Measurements from ENCODE around the gene NSD2. TPM values are rescaled to one million over a fixed set of nuclear protein-coding genes. Genes with fewer than 3 reads are reported as not detected.

Gene NSD2
- total and polyA plus RNA-seq, 2 donors (not counting 1 experiment from before 2014, with no cell fraction given): 26.6 to 68.4 TPM

- Histone ChIP-seq H3K4me3 (replicated peaks in 1 of 4; ENCODE audit: control extremely low read depth in 1 of 4, insufficient read depth in 1 of 4, low read depth in 3 of 4, low read length in 4 of 4) (no peak overlapping the region), H3K27ac (ENCODE audit: insufficient read depth, low read length) (no peak overlapping the region), H3K9me3 (ENCODE audit: control insufficient read depth, insufficient read depth, low read depth, low read length) (no peaks in the 10 kb centered on the region), H3K4me2 (ENCODE audit: extremely low read depth, insufficient read depth, low read length) (no peak overlapping the region), H4K20me1 (ENCODE audit: control insufficient read depth, extremely low read depth, insufficient read depth, low read length) (no peaks in the 10 kb centered on the region), H3K27me3 (ENCODE audit: control insufficient read depth, insufficient read depth, low read length) (no peaks in the 10 kb centered on the region), H3K4me1 (ENCODE audit: control insufficient read depth, extremely low read depth, insufficient read depth, low read length) (no peaks in the 10 kb centered on the region), H3K36me3 (ENCODE audit: control insufficient read depth, insufficient read depth, low read length) (peaks cover 28% of the 10 kb centered on the region), H2AFZ (ENCODE audit: low read length) (no peak overlapping the region), H3K9ac (ENCODE audit: insufficient read depth, low read length) (no peak overlapping the region), H3K79me2 (ENCODE audit: control insufficient read depth, insufficient read depth, low read length) (no peaks in the 10 kb centered on the region)
- no peak for DNase-seq (ENCODE audit: low read depth in 2 of 2)
- TF ChIP-seq, protein P1, sequence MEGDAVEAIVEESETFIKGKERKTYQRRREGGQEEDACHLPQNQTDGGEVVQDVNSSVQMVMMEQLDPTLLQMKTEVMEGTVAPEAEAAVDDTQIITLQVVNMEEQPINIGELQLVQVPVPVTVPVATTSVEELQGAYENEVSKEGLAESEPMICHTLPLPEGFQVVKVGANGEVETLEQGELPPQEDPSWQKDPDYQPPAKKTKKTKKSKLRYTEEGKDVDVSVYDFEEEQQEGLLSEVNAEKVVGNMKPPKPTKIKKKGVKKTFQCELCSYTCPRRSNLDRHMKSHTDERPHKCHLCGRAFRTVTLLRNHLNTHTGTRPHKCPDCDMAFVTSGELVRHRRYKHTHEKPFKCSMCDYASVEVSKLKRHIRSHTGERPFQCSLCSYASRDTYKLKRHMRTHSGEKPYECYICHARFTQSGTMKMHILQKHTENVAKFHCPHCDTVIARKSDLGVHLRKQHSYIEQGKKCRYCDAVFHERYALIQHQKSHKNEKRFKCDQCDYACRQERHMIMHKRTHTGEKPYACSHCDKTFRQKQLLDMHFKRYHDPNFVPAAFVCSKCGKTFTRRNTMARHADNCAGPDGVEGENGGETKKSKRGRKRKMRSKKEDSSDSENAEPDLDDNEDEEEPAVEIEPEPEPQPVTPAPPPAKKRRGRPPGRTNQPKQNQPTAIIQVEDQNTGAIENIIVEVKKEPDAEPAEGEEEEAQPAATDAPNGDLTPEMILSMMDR (conservative IDR thresholded peaks at IDR 0.05 in 1 of 2, IDR thresholded peaks at IDR 0.05 in 1 of 2; ENCODE audit: low read depth in 1 of 2, low read length in 2 of 2): no peak
- no peak for TF ChIP-seq EZH2 (IDR thresholded peaks at IDR 0.05; ENCODE audit: low read length, missing control alignments)
Measured at GRCh38 chr4:1825326-1825725, 45.9 kb upstream of the NSD2 start.

DNA sequence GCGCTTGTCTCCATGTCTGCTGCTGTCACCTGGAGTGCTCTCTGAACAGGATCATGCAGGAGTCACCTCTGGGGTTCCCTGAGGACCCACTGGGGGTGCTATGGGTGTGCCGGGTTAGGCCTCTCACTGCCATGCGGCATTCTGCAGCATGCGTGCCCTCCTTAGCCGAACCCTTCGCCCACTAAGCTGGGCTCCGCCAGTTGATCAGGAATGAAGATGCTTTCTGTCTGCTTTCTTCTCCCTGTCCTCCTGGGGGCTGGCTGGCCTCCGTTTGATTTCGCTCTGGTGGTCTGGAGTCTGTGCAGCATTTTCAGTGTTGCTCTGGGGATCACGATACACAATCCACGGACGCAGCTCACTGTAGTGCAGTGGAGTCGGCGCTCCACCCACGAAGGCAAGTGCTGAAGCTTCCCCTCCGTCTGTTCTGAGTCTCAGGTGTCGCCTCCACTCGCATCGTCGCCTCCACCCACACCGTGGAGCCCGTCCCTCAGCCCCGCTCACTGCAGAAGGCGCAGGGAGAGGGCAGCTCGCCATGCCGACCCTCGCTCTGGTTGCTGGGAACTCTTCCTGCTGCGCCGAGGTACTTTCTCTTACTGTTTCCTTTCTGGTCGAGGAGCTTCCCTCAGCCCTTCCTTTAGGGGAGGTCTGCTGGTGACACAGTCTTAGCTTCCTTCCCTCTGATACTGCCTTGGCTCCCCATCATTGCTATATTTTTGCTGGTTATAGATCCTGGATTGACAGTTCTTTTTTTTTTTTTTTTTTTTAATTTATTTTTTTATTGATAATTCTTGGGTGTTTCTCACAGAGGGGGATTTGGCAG, 44.5 kb upstream of the NSD2 start:
- no peaks in the 10 kb centered on the region for H3K79me2 ChIP-seq (ENCODE audit: control insufficient read depth, insufficient read depth, low read length)
- no peak overlapping the region for H3K9ac ChIP-seq (ENCODE audit: insufficient read depth, low read length)
- H2AFZ ChIP-seq (ENCODE audit: low read length): no peak overlapping the region
- peaks cover 32% of the 10 kb centered on the region for H3K36me3 ChIP-seq (ENCODE audit: control insufficient read depth, insufficient read depth, low read length)
- H3K4me1 ChIP-seq (ENCODE audit: control insufficient read depth, extremely low read depth, insufficient read depth, low read length): no peaks in the 10 kb centered on the region
- DNase-seq (ENCODE audit: low read depth in 2 of 2): no peak
- no peak for TF ChIP-seq EZH2 (IDR thresholded peaks at IDR 0.05; ENCODE audit: low read length, missing control alignments)
- TF ChIP-seq, protein P1 (conservative IDR thresholded peaks at IDR 0.05 in 1 of 2, IDR thresholded peaks at IDR 0.05 in 1 of 2; ENCODE audit: low read depth in 1 of 2, low read length in 2 of 2): no peak
- no peak overlapping the region for H3K4me2 ChIP-seq (ENCODE audit: extremely low read depth, insufficient read depth, low read length)
- no peak overlapping the region for H3K4me3 ChIP-seq (replicated peaks in 1 of 4; ENCODE audit: control extremely low read depth in 1 of 4, insufficient read depth in 1 of 4, low read depth in 3 of 4, low read length in 4 of 4)
- H3K27me3 ChIP-seq (ENCODE audit: control insufficient read depth, insufficient read depth, low read length): no peaks in the 10 kb centered on the region
- H3K27ac ChIP-seq (ENCODE audit: insufficient read depth, low read length): no peak overlapping the region
- H4K20me1 ChIP-seq (ENCODE audit: control insufficient read depth, extremely low read depth, insufficient read depth, low read length): no peaks in the 10 kb centered on the region
- no peaks in the 10 kb centered on the region for H3K9me3 ChIP-seq (ENCODE audit: control insufficient read depth, insufficient read depth, low read depth, low read length)

- TF ChIP-seq EZH2 (IDR thresholded peaks at IDR 0.05; ENCODE audit: low read length, missing control alignments): no peak
- TF ChIP-seq, protein P1 (conservative IDR thresholded peaks at IDR 0.05 in 1 of 2, IDR thresholded peaks at IDR 0.05 in 1 of 2; ENCODE audit: low read depth in 1 of 2, low read length in 2 of 2): no peak
- no peak for DNase-seq (ENCODE audit: low read depth in 2 of 2)
- peaks cover 22% of the 10 kb centered on the region for H3K36me3 ChIP-seq (ENCODE audit: control insufficient read depth, insufficient read depth, low read length)
Measured at GRCh38 chr4:1830234-1830633, 41.0 kb upstream of the NSD2 start.

More at GRCh38 chr4:1830234-1830633, 41.0 kb upstream of the NSD2 start:
- Histone ChIP-seq H3K4me2 (ENCODE audit: extremely low read depth, insufficient read depth, low read length) (no peak overlapping the region), H3K9ac (ENCODE audit: insufficient read depth, low read length) (no peak overlapping the region), H3K27ac (ENCODE audit: insufficient read depth, low read length) (no peak overlapping the region), H3K27me3 (ENCODE audit: control insufficient read depth, insufficient read depth, low read length) (no peaks in the 10 kb centered on the region), H3K79me2 (ENCODE audit: control insufficient read depth, insufficient read depth, low read length) (no peaks in the 10 kb centered on the region), H3K9me3 (ENCODE audit: control insufficient read depth, insufficient read depth, low read depth, low read length) (no peaks in the 10 kb centered on the region), H3K4me3 (replicated peaks in 1 of 4; ENCODE audit: control extremely low read depth in 1 of 4, insufficient read depth in 1 of 4, low read depth in 3 of 4, low read length in 4 of 4) (no peak overlapping the region), H3K4me1 (ENCODE audit: control insufficient read depth, extremely low read depth, insufficient read depth, low read length) (no peaks in the 10 kb centered on the region), H2AFZ (ENCODE audit: low read length) (no peak overlapping the region), H4K20me1 (ENCODE audit: control insufficient read depth, extremely low read depth, insufficient read depth, low read length) (no peaks in the 10 kb centered on the region)

Data from fibroblast of lung (primary cell).